PFSK-1 (cell line): Measurements from ENCODE around the gene TSPAN14.

ENCODE experiments used
- POLR2AphosphoS5 ChIP-seq: IDR thresholded peaks from 2 replicates; pipeline ENCODE4 v1.6.1; 2012; ENCODE audit warnings: low read depth, mild to moderate bottlenecking, control low read depth, low read length, moderate library complexity
- SIN3A ChIP-seq: IDR thresholded peaks from 2 replicates; pipeline ENCODE4 v1.6.1; 2012; ENCODE audit warnings: mild to moderate bottlenecking, low read length, moderate library complexity, borderline replicate concordance; ENCODE audit not compliant: insufficient read depth
- TAF1 ChIP-seq: IDR thresholded peaks from 2 replicates; pipeline ENCODE4 v1.6.1; 2012; ENCODE audit warnings: low read length, control low read depth, borderline replicate concordance; ENCODE audit not compliant: insufficient read depth
- TF ChIP-seq, protein P1 (sequence below), 2 experiments: IDR thresholded peaks; 2 replicates each; pipeline versions ENCODE4 v1.6.1 to v1.8.0; 2011 to 2012; ENCODE audit warnings: low read depth in 2 of 2, low read length in 2 of 2, control low read depth in 1 of 2, inconsistent platforms in 1 of 2, mild to moderate bottlenecking in 1 of 2, moderate library complexity in 1 of 2; ENCODE audit not compliant: insufficient read depth in 1 of 2

DNA sequence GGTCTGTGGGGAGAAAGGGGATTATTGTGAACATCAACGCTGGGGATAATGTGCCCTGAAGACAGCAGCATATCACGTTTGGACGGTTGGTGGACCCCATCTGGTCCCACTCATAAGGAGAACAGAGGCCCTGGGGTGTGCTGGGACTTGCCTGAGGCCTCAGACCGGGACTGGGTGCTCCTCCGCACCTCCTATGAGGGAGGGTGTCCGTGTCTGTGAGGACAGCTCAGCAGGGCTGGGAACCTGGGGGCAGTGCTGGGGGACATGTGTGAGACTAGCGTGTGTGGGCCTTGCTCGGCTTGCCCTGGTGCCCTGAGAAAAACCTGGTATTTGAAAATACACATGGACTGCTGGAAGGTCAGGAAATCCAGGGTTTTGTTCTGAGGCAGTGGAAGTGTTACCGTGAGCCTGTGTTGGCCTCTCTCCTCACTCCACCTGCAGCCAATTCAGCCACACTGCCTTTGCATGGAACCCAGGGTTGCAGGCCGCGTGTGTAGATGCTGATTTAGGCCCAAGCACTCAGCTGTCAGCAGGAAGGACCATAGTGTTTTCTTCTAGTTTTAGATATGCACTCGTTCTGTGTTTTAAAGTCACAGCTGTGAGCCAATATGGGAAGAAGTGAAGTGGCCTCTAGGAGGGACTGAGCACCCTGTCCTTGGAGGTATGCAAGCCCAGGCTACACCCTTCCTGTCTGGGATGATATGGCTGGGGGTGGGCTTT is 70.2 kb downstream of the TSPAN14 start:
- no peak for TF ChIP-seq POLR2AphosphoS5
- no peak for TF ChIP-seq TAF1
- TF ChIP-seq, protein P1, sequence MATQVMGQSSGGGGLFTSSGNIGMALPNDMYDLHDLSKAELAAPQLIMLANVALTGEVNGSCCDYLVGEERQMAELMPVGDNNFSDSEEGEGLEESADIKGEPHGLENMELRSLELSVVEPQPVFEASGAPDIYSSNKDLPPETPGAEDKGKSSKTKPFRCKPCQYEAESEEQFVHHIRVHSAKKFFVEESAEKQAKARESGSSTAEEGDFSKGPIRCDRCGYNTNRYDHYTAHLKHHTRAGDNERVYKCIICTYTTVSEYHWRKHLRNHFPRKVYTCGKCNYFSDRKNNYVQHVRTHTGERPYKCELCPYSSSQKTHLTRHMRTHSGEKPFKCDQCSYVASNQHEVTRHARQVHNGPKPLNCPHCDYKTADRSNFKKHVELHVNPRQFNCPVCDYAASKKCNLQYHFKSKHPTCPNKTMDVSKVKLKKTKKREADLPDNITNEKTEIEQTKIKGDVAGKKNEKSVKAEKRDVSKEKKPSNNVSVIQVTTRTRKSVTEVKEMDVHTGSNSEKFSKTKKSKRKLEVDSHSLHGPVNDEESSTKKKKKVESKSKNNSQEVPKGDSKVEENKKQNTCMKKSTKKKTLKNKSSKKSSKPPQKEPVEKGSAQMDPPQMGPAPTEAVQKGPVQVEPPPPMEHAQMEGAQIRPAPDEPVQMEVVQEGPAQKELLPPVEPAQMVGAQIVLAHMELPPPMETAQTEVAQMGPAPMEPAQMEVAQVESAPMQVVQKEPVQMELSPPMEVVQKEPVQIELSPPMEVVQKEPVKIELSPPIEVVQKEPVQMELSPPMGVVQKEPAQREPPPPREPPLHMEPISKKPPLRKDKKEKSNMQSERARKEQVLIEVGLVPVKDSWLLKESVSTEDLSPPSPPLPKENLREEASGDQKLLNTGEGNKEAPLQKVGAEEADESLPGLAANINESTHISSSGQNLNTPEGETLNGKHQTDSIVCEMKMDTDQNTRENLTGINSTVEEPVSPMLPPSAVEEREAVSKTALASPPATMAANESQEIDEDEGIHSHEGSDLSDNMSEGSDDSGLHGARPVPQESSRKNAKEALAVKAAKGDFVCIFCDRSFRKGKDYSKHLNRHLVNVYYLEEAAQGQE (IDR thresholded peaks at IDR 0.05; ENCODE audit: insufficient read depth in 1 of 2, low read depth in 2 of 2, low read length in 2 of 2) = no peak
- TF ChIP-seq SIN3A = no peak
